GM12891 (cell line): ENCODE data around the gene MYO7A.

Experiments
- POLR2A ChIP-seq: IDR thresholded peaks from 2 replicates; pipeline ENCODE4 v1.6.1; 2011; ENCODE audit warnings: low read depth, low read length, control low read depth
- POLR2AphosphoS5 ChIP-seq: IDR thresholded peaks from 2 replicates; pipeline ENCODE4 v1.6.1; 2011; ENCODE audit warnings: low read depth, low read length, control low read depth
- TAF1 ChIP-seq: IDR thresholded peaks from 2 replicates; pipeline ENCODE4 v1.6.1; 2011; ENCODE audit warnings: low read depth, low read length, control low read depth

DNA sequence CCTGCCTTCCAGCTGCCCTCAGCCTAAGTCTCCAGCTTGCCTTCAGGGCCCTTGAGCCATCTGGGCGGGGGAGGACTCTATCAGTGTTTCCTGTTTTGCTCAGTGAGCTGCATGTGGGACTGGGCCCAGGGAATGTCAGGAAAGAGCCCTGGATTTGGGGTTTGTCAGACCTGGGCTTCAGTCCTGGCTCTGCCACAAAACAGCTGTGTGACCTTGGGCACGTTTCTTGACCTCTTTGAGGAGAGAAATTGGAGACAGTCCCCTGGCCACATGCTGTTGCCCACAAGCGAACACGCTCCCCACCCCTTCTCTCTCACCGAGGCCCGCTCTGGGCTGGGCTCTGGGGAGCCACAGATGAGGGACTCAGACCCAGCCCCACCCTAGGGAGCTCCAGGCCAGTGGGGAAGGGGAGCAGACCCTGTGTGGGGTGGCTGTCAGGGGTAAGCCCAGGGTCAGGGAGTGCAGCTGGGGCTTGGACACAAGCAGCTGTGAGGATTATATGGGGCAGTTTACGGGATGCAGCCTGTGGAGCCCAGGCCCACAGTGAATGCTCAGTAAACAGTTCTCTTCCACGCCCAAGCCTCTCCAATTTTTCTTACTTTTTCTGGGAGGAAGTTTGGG lies 12.3 kb downstream of the MYO7A start:
- TF ChIP-seq POLR2A (no peak), TAF1 (no peak), POLR2AphosphoS5 (no peak)
